ENCODE measurements around the gene SLC24A4.
"Not testable (repeated sequence)": the region's sequence is repeated elsewhere in the genome, so short reads cannot be mapped to it uniquely, and the experiment has no call there.

The SLC24A4 gene

GRCh38 chr14:92402500-92402899, 79.5 kb downstream of the SLC24A4 start:
- not testable (repeated sequence) for DNase-seq (ENCODE audit: low read depth)

- no peak for DNase-seq (ENCODE audit: low read depth)
Measured at GRCh38 chr14:92404018-92404417, 81.1 kb downstream of the SLC24A4 start.

GRCh38 chr14:92404421-92404820, 81.5 kb downstream of the SLC24A4 start:
- DNase-seq (ENCODE audit: low read depth) = no peak

- no peak for DNase-seq (ENCODE audit: low read depth)
Measured at GRCh38 chr14:92404938-92405337, 82.0 kb downstream of the SLC24A4 start.

GRCh38 chr14:92407410-92407809, 84.4 kb downstream of the SLC24A4 start:
- no peak for DNase-seq (ENCODE audit: low read depth)

- no peak for DNase-seq (ENCODE audit: low read depth)
Measured at GRCh38 chr14:92409043-92409442, 86.1 kb downstream of the SLC24A4 start.

- DNase-seq (ENCODE audit: low read depth) = no peak
Measured at GRCh38 chr14:92411135-92411534, 88.2 kb downstream of the SLC24A4 start.

GRCh38 chr14:92411941-92412340, 89.0 kb downstream of the SLC24A4 start:
- no peak for DNase-seq (ENCODE audit: low read depth)

GRCh38 chr14:92412912-92413311, 89.9 kb downstream of the SLC24A4 start:
- DNase-seq (ENCODE audit: low read depth) = no peak

GRCh38 chr14:92413379-92413778, 90.4 kb downstream of the SLC24A4 start:
- no peak for DNase-seq (ENCODE audit: low read depth)

- DNase-seq (ENCODE audit: low read depth) = no peak
Measured at GRCh38 chr14:92414690-92415445, 91.9 kb downstream of the SLC24A4 start.

- DNase-seq (ENCODE audit: low read depth) = no peak
Measured at GRCh38 chr14:92415969-92416368, 93.0 kb downstream of the SLC24A4 start.

- DNase-seq (ENCODE audit: low read depth) = no peak
Measured at GRCh38 chr14:92416544-92416943, 93.6 kb downstream of the SLC24A4 start.

- no peak for DNase-seq (ENCODE audit: low read depth)
Measured at GRCh38 chr14:92417759-92418158, 94.8 kb downstream of the SLC24A4 start.

- no peak for DNase-seq (ENCODE audit: low read depth)
Measured at GRCh38 chr14:92421751-92422150, 98.8 kb downstream of the SLC24A4 start.

GRCh38 chr14:92425101-92425500, 102.1 kb downstream of the SLC24A4 start:
- no peak for DNase-seq (ENCODE audit: low read depth)

- DNase-seq (ENCODE audit: low read depth) = no peak
Measured at GRCh38 chr14:92426237-92426636, 103.3 kb downstream of the SLC24A4 start.

GRCh38 chr14:92427096-92427495, 104.1 kb downstream of the SLC24A4 start:
- DNase-seq (ENCODE audit: low read depth) = no peak

GRCh38 chr14:92430686-92431085, 107.7 kb downstream of the SLC24A4 start:
- no peak for DNase-seq (ENCODE audit: low read depth)

- DNase-seq (ENCODE audit: low read depth) = no peak
Measured at GRCh38 chr14:92431199-92431725, 108.3 kb downstream of the SLC24A4 start.

- no peak for DNase-seq (ENCODE audit: low read depth)
Measured at GRCh38 chr14:92433407-92433806, 110.4 kb downstream of the SLC24A4 start.

- DNase-seq (ENCODE audit: low read depth) = no peak
Measured at GRCh38 chr14:92435154-92435553, 112.2 kb downstream of the SLC24A4 start.

- no peak for DNase-seq (ENCODE audit: low read depth)
Measured at GRCh38 chr14:92436115-92436776, 113.3 kb downstream of the SLC24A4 start.

Data from stimulated activated CD8-positive, alpha-beta memory T cell treated with anti-CD3 and anti-CD28 coated beads, Interleukin-15, amount 100 ng/mL, for 1 hour (primary cell).